WTC11 (cell line): ENCODE results near the gene PHF14. TPM values are rescaled to one million over a fixed set of nuclear protein-coding genes. Genes with fewer than 3 reads are reported as not detected.

Source experiments
- ATAC-seq: fragments of 200-7000 bp; cut with Tn5 transposase; 2 replicates; pipeline ENCODE4 v1.10.0; 2021; ENCODE audit warnings: mild to moderate bottlenecking, moderate library complexity
- CTCF ChIA-PET: fragments of 300-600 bp; sonication (Branson Sonifier 250); formaldehyde crosslinking; loops from one replicate; lab custom pipeline; 2021; ENCODE audit warnings: antibody characterized with exemption; lab: Charles Lee
- POLR2A ChIA-PET: fragments of 350-600 bp; sonication (Branson Sonifier 250); formaldehyde crosslinking; loops from one replicate; lab custom pipeline; 2021; ENCODE audit warnings: antibody characterized with exemption; lab: Charles Lee
- DNase-seq: peaks from one replicate; pipeline ENCODE4 v3.0.0; 2021; ENCODE audit warnings: low spot score
- H3K27ac Mint-ChIP-seq: 2 replicates; pipeline ENCODE4 v1.8.0; 2021; ENCODE audit warnings: mixed read lengths
- H3K27me3 Mint-ChIP-seq: 2 replicates; pipeline ENCODE4 v1.8.0; 2021; ENCODE audit warnings: low read depth, mild to moderate bottlenecking, moderate library complexity, mixed read lengths
- H3K36me3 Mint-ChIP-seq: 2 replicates; pipeline ENCODE4 v1.8.0; 2021; ENCODE audit warnings: mixed read lengths
- H3K4me1 Mint-ChIP-seq: 2 replicates; pipeline ENCODE4 v1.8.0; 2022; ENCODE audit warnings: mixed read lengths
- H3K4me3 Mint-ChIP-seq: 2 replicates; pipeline ENCODE4 v1.8.0; 2021; ENCODE audit warnings: mild to moderate bottlenecking, moderate library complexity, mixed read lengths
- H3K9me3 Mint-ChIP-seq: 2 replicates; pipeline ENCODE4 v1.8.0; 2021; ENCODE audit warnings: mixed read lengths
- FOXK1 ChIP-seq: sonication (generic); formaldehyde crosslinking; IDR thresholded peaks from 2 replicates; pipeline ENCODE4 v1.8.0; 2022; ENCODE audit warnings: mild to moderate bottlenecking, moderate library complexity, missing genetic modification reagents
- JAZF1 ChIP-seq: fragments of 250-450 bp; sonication (Bioruptor Pico); IDR thresholded peaks from 2 replicates; pipeline ENCODE4 v1.9.0; 2021; ENCODE audit warnings: moderate library complexity, mild to moderate bottlenecking, inconsistent platforms
- SP1 ChIP-seq: sonication (generic); formaldehyde crosslinking; conservative IDR thresholded peaks from 2 replicates; pipeline ENCODE4 v1.8.1; 2022; ENCODE audit warnings: missing genetic modification reagents
- TEAD1 ChIP-seq: sonication (generic); formaldehyde crosslinking; IDR thresholded peaks from 2 replicates; pipeline ENCODE4 v1.8.0; 2022; ENCODE audit warnings: mild to moderate bottlenecking, missing genetic modification reagents
- ZNF121 ChIP-seq: sonication (generic); formaldehyde crosslinking; IDR thresholded peaks from 2 replicates; pipeline ENCODE4 v1.8.0; 2023; ENCODE audit warnings: missing genetic modification reagents
- ZNF263 ChIP-seq: sonication (generic); formaldehyde crosslinking; IDR thresholded peaks from 2 replicates; pipeline ENCODE4 v1.8.1; 2022; ENCODE audit warnings: low read depth, mild to moderate bottlenecking, moderate library complexity, missing genetic modification reagents
- ZNF423 ChIP-seq: fragments of 250-450 bp; sonication (Bioruptor Pico); IDR thresholded peaks from 2 replicates; pipeline ENCODE4 v2.1.2; 2022; ENCODE audit warnings: mild to moderate bottlenecking, moderate library complexity
- total RNA-seq: library from RNA; stranded (reverse); gene quantifications from 3 replicates; pipeline ENCODE4 v1.2.3, GENCODE V29; 2021
- TF ChIP-seq, protein P1 (sequence below): sonication (generic); formaldehyde crosslinking; IDR thresholded peaks from 2 replicates; pipeline ENCODE4 v1.8.1; 2022; ENCODE audit warnings: mild to moderate bottlenecking, moderate library complexity, missing genetic modification reagents
- TF ChIP-seq, protein P2 (sequence below): sonication (generic); formaldehyde crosslinking; IDR thresholded peaks from 2 replicates; pipeline ENCODE4 v1.8.1; 2022; ENCODE audit warnings: missing genetic modification reagents, borderline replicate concordance
- TF ChIP-seq, protein P3 (sequence below): fragments of 250-450 bp; sonication (Bioruptor Pico); IDR thresholded peaks from 2 replicates; pipeline ENCODE4 v1.9.0; 2021; ENCODE audit warnings: moderate library complexity, mild to moderate bottlenecking, inconsistent platforms, borderline replicate concordance
- TF ChIP-seq, protein P4 (sequence below): sonication (generic); formaldehyde crosslinking; IDR thresholded peaks from 2 replicates; pipeline ENCODE4 v1.8.0; 2022; ENCODE audit warnings: mild to moderate bottlenecking, missing genetic modification reagents
- TF ChIP-seq, protein P5 (sequence below): sonication (generic); formaldehyde crosslinking; IDR thresholded peaks from 2 replicates; pipeline ENCODE4 v1.8.1; 2022; ENCODE audit warnings: low read depth, mild to moderate bottlenecking, moderate library complexity, missing genetic modification reagents, borderline replicate concordance
- TF ChIP-seq, protein P6 (sequence below): sonication (generic); formaldehyde crosslinking; IDR thresholded peaks from 2 replicates; pipeline ENCODE4 v1.8.1; 2023; ENCODE audit warnings: mild to moderate bottlenecking, moderate library complexity, missing genetic modification reagents
- TF ChIP-seq, protein P7 (sequence below): fragments of 250-450 bp; sonication (Bioruptor Pico); IDR thresholded peaks from 2 replicates; pipeline ENCODE4 v2.1.2; 2022; ENCODE audit warnings: mild to moderate bottlenecking, moderate library complexity

The PHF14 gene
- total RNA-seq, 1 experiment from 2014 or later: 47.7 TPM

DNA sequence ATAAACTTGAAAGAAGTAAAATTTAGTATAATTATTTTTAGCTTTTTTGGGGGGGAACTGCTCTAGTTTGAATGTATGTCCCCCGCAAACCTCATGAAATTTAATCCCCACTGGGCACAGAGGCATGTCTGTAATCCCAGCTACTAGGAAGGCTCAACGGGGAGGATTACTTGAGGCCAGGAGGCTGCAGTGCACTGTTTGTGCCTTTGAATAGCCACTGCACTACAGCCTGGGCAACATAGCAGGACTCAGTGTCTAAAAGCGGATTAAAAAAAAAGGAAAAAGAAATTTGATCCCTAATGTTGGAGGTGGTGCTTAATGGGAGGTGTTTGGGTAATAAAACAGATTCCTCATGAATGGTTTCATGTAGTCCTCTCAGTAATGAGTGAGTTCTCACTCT, 43.1 kb upstream of the PHF14 start:
- peaks cover 23% of the 10 kb centered on the region for H3K36me3 Mint-ChIP-seq
- peaks cover 10% of the 10 kb centered on the region for H3K9me3 Mint-ChIP-seq
- DNase-seq: no peak
- no peaks in the 10 kb centered on the region for H3K27me3 Mint-ChIP-seq
- no peak overlapping the region for H3K4me3 Mint-ChIP-seq
- ChIA-PET CTCF (interaction anchor here (0.5 kb wide), 1 partner anchor 41 kb away, joined by 4 read pairs; no protein-coding TSS in a partner anchor), POLR2A (interaction anchor here (0.9 to 1.6 kb wide), 2 partner anchors 10 to 23 kb away, joined by 3 to 8 read pairs; a partner anchor contains a TSS)
- ATAC-seq: peak; percentile 37
- TF ChIP-seq, protein P1, sequence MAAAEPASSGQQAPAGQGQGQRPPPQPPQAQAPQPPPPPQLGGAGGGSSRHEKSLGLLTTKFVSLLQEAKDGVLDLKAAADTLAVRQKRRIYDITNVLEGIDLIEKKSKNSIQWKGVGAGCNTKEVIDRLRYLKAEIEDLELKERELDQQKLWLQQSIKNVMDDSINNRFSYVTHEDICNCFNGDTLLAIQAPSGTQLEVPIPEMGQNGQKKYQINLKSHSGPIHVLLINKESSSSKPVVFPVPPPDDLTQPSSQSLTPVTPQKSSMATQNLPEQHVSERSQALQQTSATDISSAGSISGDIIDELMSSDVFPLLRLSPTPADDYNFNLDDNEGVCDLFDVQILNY (CRISPR knock-in tag): no peak
- TF ChIP-seq ZNF121 (CRISPR knock-in tag) (peak; percentile 97), ZNF423 (no peak), JAZF1 (CRISPR knock-in tag) (no peak)
- TF ChIP-seq, protein P2, sequence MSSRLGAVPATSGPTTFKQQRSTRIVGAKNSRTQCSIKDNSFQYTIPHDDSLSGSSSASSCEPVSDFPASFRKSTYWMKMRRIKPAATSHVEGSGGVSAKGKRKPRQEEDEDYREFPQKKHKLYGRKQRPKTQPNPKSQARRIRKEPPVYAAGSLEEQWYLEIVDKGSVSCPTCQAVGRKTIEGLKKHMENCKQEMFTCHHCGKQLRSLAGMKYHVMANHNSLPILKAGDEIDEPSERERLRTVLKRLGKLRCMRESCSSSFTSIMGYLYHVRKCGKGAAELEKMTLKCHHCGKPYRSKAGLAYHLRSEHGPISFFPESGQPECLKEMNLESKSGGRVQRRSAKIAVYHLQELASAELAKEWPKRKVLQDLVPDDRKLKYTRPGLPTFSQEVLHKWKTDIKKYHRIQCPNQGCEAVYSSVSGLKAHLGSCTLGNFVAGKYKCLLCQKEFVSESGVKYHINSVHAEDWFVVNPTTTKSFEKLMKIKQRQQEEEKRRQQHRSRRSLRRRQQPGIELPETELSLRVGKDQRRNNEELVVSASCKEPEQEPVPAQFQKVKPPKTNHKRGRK (CRISPR knock-in tag): no peak
- TF ChIP-seq, protein P3, sequence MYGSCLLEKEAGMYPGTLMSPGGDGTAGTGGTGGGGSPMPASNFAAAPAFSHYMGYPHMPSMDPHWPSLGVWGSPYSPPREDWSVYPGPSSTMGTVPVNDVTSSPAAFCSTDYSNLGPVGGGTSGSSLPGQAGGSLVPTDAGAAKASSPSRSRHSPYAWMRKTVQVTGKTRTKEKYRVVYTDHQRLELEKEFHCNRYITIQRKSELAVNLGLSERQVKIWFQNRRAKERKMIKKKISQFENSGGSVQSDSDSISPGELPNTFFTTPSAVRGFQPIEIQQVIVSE (CRISPR knock-in tag): no peak
- H3K4me1 Mint-ChIP-seq: peaks cover 58% of the 10 kb centered on the region
- peak overlapping the region; percentile 93 for H3K27ac Mint-ChIP-seq

DNA sequence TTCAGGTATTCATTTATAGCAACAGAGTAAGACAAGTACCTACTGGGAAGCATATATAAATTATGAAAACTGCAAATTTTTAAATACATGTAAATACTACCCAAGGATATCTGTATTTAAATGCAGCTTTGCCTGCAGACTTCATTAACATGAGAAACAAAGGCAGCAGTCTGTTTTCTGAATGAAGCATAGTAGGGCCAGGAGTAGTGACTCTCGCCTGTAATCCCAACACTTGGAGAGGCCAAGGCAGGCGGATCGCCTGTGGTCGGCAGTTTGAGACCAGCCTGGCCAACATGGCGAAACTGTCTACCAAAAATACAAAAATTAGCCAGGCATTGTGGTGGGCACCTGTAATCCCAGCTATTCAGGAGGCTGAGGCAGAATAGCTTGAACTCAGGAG, 42.5 kb upstream of the PHF14 start:
- no peak overlapping the region; the same call in 1 of the 2 replicates for H3K4me3 Mint-ChIP-seq
- H3K9me3 Mint-ChIP-seq: peaks cover 8% of the 10 kb centered on the region
- peaks cover 29% of the 10 kb centered on the region for H3K36me3 Mint-ChIP-seq
- H3K27ac Mint-ChIP-seq: peak overlapping the region; percentile 93
- no peak for TF ChIP-seq SP1 (CRISPR knock-in tag)
- TF ChIP-seq, protein P4, sequence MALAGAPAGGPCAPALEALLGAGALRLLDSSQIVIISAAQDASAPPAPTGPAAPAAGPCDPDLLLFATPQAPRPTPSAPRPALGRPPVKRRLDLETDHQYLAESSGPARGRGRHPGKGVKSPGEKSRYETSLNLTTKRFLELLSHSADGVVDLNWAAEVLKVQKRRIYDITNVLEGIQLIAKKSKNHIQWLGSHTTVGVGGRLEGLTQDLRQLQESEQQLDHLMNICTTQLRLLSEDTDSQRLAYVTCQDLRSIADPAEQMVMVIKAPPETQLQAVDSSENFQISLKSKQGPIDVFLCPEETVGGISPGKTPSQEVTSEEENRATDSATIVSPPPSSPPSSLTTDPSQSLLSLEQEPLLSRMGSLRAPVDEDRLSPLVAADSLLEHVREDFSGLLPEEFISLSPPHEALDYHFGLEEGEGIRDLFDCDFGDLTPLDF (CRISPR knock-in tag): no peak
- TF ChIP-seq ZNF121 (CRISPR knock-in tag): peak; percentile 33; the same call in 1 of the 2 replicates
- CTCF ChIA-PET: no interaction called here
- no peaks in the 10 kb centered on the region for H3K27me3 Mint-ChIP-seq
- peak; percentile 81 for ATAC-seq
- no peak for DNase-seq
- H3K4me1 Mint-ChIP-seq: peaks cover 63% of the 10 kb centered on the region
- POLR2A ChIA-PET: interaction anchor here (0.9 to 1.6 kb wide), 2 partner anchors 9 to 23 kb away, joined by 3 to 8 read pairs; a partner anchor contains a TSS

DNA sequence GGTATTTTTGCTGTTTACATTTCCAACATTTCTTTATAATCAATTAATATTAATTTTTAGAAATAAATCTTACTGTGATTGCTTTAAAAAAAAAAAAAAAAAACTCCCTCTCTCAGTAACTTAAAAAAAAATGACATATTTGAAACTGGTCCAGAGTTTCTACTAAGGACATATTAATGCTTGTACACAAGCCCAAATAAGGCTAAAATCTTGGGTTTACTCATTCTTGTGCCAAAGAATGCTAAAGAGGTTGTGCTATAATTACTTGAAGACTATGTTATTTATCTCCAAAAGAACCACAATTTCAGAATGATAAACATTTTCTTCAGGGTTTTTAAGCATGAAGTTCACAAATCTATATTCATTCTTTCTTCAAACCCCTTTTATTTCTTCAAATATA, 39.4 kb upstream of the PHF14 start:
- Mint-ChIP-seq H3K4me1 (peaks cover 54% of the 10 kb centered on the region), H3K27me3 (no peaks in the 10 kb centered on the region), H3K36me3 (peaks cover 53% of the 10 kb centered on the region), H3K27ac (no peak overlapping the region), H3K4me3 (no peak overlapping the region), H3K9me3 (peaks cover 4% of the 10 kb centered on the region)
- CTCF ChIA-PET: no interaction called here
- TF ChIP-seq FOXK1 (CRISPR knock-in tag) (no peak), ZNF263 (CRISPR knock-in tag) (no peak), JAZF1 (CRISPR knock-in tag) (no peak), TEAD1 (CRISPR knock-in tag) (no peak)
- TF ChIP-seq, protein P5, sequence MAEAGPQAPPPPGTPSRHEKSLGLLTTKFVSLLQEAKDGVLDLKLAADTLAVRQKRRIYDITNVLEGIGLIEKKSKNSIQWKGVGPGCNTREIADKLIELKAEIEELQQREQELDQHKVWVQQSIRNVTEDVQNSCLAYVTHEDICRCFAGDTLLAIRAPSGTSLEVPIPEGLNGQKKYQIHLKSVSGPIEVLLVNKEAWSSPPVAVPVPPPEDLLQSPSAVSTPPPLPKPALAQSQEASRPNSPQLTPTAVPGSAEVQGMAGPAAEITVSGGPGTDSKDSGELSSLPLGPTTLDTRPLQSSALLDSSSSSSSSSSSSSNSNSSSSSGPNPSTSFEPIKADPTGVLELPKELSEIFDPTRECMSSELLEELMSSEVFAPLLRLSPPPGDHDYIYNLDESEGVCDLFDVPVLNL (CRISPR knock-in tag): no peak
- TF ChIP-seq, protein P6, sequence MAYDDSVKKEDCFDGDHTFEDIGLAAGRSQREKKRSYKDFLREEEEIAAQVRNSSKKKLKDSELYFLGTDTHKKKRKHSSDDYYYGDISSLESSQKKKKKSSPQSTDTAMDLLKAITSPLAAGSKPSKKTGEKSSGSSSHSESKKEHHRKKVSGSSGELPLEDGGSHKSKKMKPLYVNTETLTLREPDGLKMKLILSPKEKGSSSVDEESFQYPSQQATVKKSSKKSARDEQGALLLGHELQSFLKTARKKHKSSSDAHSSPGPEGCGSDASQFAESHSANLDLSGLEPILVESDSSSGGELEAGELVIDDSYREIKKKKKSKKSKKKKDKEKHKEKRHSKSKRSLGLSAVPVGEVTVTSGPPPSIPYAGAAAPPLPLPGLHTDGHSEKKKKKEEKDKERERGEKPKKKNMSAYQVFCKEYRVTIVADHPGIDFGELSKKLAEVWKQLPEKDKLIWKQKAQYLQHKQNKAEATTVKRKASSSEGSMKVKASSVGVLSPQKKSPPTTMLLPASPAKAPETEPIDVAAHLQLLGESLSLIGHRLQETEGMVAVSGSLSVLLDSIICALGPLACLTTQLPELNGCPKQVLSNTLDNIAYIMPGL: no peak
- TF ChIP-seq, protein P4 (CRISPR knock-in tag): no peak
- TF ChIP-seq, protein P7, sequence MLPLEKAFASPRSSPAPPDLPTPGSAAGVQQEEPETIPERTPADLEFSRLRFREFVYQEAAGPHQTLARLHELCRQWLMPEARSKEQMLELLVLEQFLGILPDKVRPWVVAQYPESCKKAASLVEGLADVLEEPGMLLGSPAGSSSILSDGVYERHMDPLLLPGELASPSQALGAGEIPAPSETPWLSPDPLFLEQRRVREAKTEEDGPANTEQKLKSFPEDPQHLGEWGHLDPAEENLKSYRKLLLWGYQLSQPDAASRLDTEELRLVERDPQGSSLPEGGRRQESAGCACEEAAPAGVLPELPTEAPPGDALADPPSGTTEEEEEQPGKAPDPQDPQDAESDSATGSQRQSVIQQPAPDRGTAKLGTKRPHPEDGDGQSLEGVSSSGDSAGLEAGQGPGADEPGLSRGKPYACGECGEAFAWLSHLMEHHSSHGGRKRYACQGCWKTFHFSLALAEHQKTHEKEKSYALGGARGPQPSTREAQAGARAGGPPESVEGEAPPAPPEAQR (CRISPR knock-in tag): no peak
- ATAC-seq (no peak), DNase-seq (no peak)
- POLR2A ChIA-PET: no interaction called here
